ENCODE measurements around the gene CAND2.
"Not testable (repeated sequence)": the region's sequence is repeated elsewhere in the genome, so short reads cannot be mapped to it uniquely, and the experiment has no call there.

CAND2 gene

GRCh38 chr3:12787346-12787745, 9.1 kb upstream of the CAND2 start:
- POLR2A ChIA-PET; DNase-seq (ENCODE audit: extremely low spot score): not testable (repeated sequence)
- CTCF ChIA-PET = interaction anchor here (0.8 to 3.2 kb wide), 20 partner anchors 9 to 603 kb away, joined by 3 to 36 read pairs (median 6); partner anchors contain the start of genes CAND2, RPL32 and TMEM40
- TF ChIP-seq CTCF (IDR thresholded peaks at IDR 0.05; ENCODE audit: control extremely low read depth, extremely low read depth, low read depth, missing control alignments) = peak; percentile 37

GRCh38 chr3:12787967-12788690, 8.4 kb upstream of the CAND2 start:
- CTCF ChIA-PET = interaction anchor here (0.8 to 3.2 kb wide), 23 partner anchors 8 to 604 kb away, joined by 3 to 36 read pairs (median 6); partner anchors contain the start of genes CAND2, RPL32 and TMEM40
- POLR2A ChIA-PET; DNase-seq (ENCODE audit: extremely low spot score): not testable (repeated sequence)

GRCh38 chr3:12791430-12791829, 5.0 kb upstream of the CAND2 start:
- ChIA-PET CTCF (no interaction called here), POLR2A (no interaction called here)
- no peak for DNase-seq (ENCODE audit: extremely low spot score)
- TF ChIP-seq CTCF (IDR thresholded peaks at IDR 0.05; ENCODE audit: control extremely low read depth, extremely low read depth, low read depth, missing control alignments) = no peak

GRCh38 chr3:12793701-12794100, 2.8 kb upstream of the CAND2 start:
- DNase-seq (ENCODE audit: extremely low spot score) = no peak
- TF ChIP-seq CTCF (IDR thresholded peaks at IDR 0.05; ENCODE audit: control extremely low read depth, extremely low read depth, low read depth, missing control alignments) = no peak
- CTCF ChIA-PET = interaction anchor here (1.0 kb wide), 1 partner anchor 16 kb away, joined by 4 read pairs; no protein-coding TSS in a partner anchor
- POLR2A ChIA-PET = no interaction called here

GRCh38 chr3:12797124-12797891, 828 bp downstream of the CAND2 start:
- no peak for TF ChIP-seq CTCF (IDR thresholded peaks at IDR 0.05; ENCODE audit: control extremely low read depth, extremely low read depth, low read depth, missing control alignments)
- no peak for DNase-seq (ENCODE audit: extremely low spot score)
- ChIA-PET POLR2A (no interaction called here), CTCF (interaction anchor here (1.1 to 5.0 kb wide), 9 partner anchors 10 to 94 kb away, joined by 3 to 36 read pairs (median 8); partner anchors contain the start of gene RPL32)

GRCh38 chr3:12797892-12798558, 1.5 kb downstream of the CAND2 start:
- no peak for TF ChIP-seq CTCF (IDR thresholded peaks at IDR 0.05; ENCODE audit: control extremely low read depth, extremely low read depth, low read depth, missing control alignments)
- CTCF ChIA-PET = interaction anchor here (1.1 to 5.0 kb wide), 6 partner anchors 10 to 44 kb away, joined by 3 to 36 read pairs (median 8); partner anchors contain the start of gene RPL32
- POLR2A ChIA-PET = no interaction called here
- no peak for DNase-seq (ENCODE audit: extremely low spot score)
